ENCODE measurements around the gene ILK. TPM values are rescaled to one million over a fixed set of nuclear protein-coding genes. Genes with fewer than 3 reads are reported as not detected.
A peak's percentile ranks its signal among the peaks of the same experiment; 100 is the strongest.

Gene ILK
- total RNA-seq, 2 donors from 2014 or later = 338 to 588 TPM

- H3K27me3 ChIP-seq (replicated peaks; ENCODE audit: insufficient read depth) = no peaks in the 10 kb centered on the region
- no peak overlapping the region for H3K4me3 ChIP-seq
- TF ChIP-seq CTCF (IDR thresholded peaks at IDR 0.05) = no peak
- H3K36me3 ChIP-seq = peaks cover 7% of the 10 kb centered on the region
- H3K9me3 ChIP-seq = no peaks in the 10 kb centered on the region
- ATAC-seq (ENCODE audit: insufficient number of reproducible peaks, low FRiP score, low read depth) (no peak), DNase-seq (ENCODE audit: low spot score) (no peak)
- no peak overlapping the region for H3K27ac ChIP-seq
- H3K4me1 ChIP-seq (ENCODE audit: control insufficient read depth in 1 of 2, low read depth in 2 of 2) = peaks cover 25 to 57% of the 10 kb centered on the region in 2 donors
Observed at GRCh38 chr11:6640036-6640984, 36.7 kb downstream of the ILK start.

DNA sequence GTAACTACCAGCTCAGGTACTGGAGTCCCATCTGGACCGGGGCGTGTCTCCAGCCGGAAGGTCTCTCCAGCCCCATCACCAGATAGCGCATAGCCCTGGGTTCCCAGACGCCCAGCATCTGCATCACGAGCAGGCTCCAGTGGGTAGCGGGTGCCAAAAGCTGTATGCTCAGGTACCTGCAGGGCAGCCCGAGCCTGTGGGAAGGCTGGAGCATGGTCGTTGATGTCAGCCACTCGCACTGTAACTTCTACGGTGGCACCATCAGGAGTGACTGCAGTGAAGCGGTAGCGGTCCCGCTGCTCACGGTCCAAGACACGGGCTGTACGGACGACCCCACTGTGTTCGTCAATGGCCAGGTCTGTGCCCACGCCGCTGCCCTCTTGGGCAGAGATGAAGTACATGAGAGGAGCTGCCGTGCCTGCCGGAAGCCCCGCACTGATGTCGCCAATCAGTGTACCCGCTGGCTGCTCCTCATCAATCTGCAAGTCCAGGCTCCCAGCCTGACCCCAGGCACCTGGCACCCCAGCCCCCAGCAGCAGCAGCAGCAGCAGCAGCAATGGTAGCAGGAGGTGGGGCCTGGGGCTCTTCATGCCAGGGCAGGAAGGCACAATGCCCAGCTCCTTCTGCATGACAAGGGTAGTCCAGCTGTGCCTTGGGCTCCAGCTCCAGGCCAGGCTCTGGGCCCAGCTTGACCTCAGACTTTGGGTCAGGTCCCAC is 37.6 kb downstream of the ILK start:
- DNase-seq (ENCODE audit: low spot score) (no peak), ATAC-seq (ENCODE audit: insufficient number of reproducible peaks, low FRiP score, low read depth) (no peak)
- TF ChIP-seq CTCF (IDR thresholded peaks at IDR 0.05) = no peak
- H3K27me3 ChIP-seq (replicated peaks; ENCODE audit: insufficient read depth) = no peaks in the 10 kb centered on the region
- no peak overlapping the region for H3K27ac ChIP-seq
- H3K9me3 ChIP-seq = no peaks in the 10 kb centered on the region
- H3K4me1 ChIP-seq (ENCODE audit: control insufficient read depth in 1 of 2, low read depth in 2 of 2) = peaks cover 21 to 57% of the 10 kb centered on the region in 2 donors
- no peak overlapping the region for H3K4me3 ChIP-seq
- peaks cover 7% of the 10 kb centered on the region for H3K36me3 ChIP-seq

DNA sequence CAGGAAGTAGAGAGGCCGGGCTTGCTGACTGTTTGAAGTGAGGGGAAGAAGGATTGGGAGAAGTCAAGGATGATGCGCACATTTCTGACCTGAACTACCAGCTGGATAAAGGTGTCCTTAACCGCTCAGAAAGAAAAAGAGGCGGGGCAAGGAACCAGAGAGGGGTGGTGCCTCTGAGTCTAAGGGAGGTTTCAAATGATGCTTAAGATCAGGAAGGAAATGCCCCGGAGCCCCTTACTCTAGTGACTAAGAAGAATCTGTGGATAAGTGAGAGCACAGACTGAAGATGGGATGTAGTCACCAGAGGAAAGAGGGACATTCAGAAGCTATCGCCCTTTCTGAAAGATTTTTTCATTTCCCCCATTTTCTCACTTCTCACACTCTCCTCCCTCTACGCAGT is 39.4 kb downstream of the ILK start:
- no peak for TF ChIP-seq CTCF (IDR thresholded peaks at IDR 0.05)
- peaks cover 30 to 57% of the 10 kb centered on the region in 2 donors for H3K4me1 ChIP-seq (ENCODE audit: control insufficient read depth in 1 of 2, low read depth in 2 of 2)

GRCh38 chr11:6646071-6646470 is 42.5 kb downstream of the ILK start:
- peak overlapping the region; percentile 76 to 83 for H3K27ac ChIP-seq
- DNase-seq (ENCODE audit: low spot score) (no peak), ATAC-seq (ENCODE audit: insufficient number of reproducible peaks, low FRiP score, low read depth) (no peak)
- H3K9me3 ChIP-seq = no peaks in the 10 kb centered on the region
- H3K27me3 ChIP-seq (replicated peaks; ENCODE audit: insufficient read depth) = no peaks in the 10 kb centered on the region
- H3K36me3 ChIP-seq = no peaks in the 10 kb centered on the region
- no peak for TF ChIP-seq CTCF (IDR thresholded peaks at IDR 0.05)
- H3K4me1 ChIP-seq (ENCODE audit: control insufficient read depth in 1 of 2, low read depth in 2 of 2) = peaks cover 29 to 52% of the 10 kb centered on the region in 2 donors
- peak overlapping the region; percentile 35 for H3K4me3 ChIP-seq

More for the DNA sequence above, 39.4 kb downstream of the ILK start:
- H3K36me3 ChIP-seq = peaks cover 7% of the 10 kb centered on the region
- DNase-seq (ENCODE audit: low spot score) = no peak
- no peaks in the 10 kb centered on the region for H3K27me3 ChIP-seq (replicated peaks; ENCODE audit: insufficient read depth)
- ATAC-seq (ENCODE audit: insufficient number of reproducible peaks, low FRiP score, low read depth) = no peak
- H3K9me3 ChIP-seq = no peaks in the 10 kb centered on the region
- H3K4me3 ChIP-seq = no peak overlapping the region
- H3K27ac ChIP-seq = no peak overlapping the region

DNA sequence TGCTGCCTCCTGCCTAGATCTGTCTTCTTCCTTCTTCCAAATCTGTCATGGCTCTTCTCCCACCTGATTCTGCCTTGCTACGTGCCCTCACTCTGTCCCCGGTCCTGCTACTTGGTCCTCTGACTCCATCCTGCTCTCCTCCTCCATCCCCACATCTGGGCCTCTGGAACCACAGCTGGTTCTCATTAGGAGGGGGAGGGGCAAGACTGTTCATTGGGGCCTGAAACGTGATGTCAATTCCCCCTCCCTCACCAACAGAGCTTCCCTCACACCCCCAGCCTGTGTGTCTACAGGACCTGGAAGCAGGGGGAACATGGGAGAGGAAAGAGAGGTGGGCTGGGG is 43.0 kb downstream of the ILK start:
- Histone ChIP-seq H3K27me3 (replicated peaks; ENCODE audit: insufficient read depth) (no peaks in the 10 kb centered on the region), H3K9me3 (no peaks in the 10 kb centered on the region), H3K27ac (peak overlapping the region; percentile 76 to 83), H3K4me1 (ENCODE audit: control insufficient read depth in 1 of 2, low read depth in 2 of 2) (peaks cover 29 to 48% of the 10 kb centered on the region in 2 donors), H3K4me3 (peak overlapping the region; percentile 35), H3K36me3 (no peaks in the 10 kb centered on the region)
- DNase-seq (ENCODE audit: low spot score) (no peak), ATAC-seq (ENCODE audit: insufficient number of reproducible peaks, low FRiP score, low read depth) (no peak)
- TF ChIP-seq CTCF (IDR thresholded peaks at IDR 0.05) = no peak

Measured in thoracic aorta (tissue), 2 donors.